COR-L47 (cell line): ENCODE data around the gene FAM174A.
"Not testable (repeated sequence)": the region's sequence is repeated elsewhere in the genome, so short reads cannot be mapped to it uniquely, and the experiment has no call there.

Source experiments
- DNase-seq: peaks from one replicate; lab custom pipeline; 2025; lab: John Stamatoyannopoulos, UW

The FAM174A gene

GRCh38 chr5:100576217-100576751 lies 41.1 kb downstream of the FAM174A start:
- no peak for DNase-seq

DNA sequence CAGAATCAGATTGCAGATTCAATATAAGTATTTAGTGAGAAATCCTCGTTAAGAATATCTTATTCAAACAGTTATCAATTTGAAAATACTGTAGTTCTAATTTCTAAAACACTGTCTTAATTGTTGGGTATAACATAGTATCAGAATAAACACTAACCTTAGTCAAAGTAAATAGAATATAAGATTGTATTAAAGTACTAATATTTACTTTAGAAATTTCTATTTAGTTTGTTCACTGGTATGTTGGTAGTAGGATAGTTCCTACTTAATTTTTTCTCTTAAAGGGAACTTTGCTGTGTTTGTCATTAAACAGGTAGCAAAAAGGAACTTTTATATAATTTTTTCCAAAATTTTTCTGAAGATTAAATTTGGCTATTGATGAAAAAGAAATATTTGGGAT lies 42.3 kb downstream of the FAM174A start:
- DNase-seq: no peak

GRCh38 chr5:100584069-100584468 lies 48.9 kb downstream of the FAM174A start:
- DNase-seq: no peak

DNA sequence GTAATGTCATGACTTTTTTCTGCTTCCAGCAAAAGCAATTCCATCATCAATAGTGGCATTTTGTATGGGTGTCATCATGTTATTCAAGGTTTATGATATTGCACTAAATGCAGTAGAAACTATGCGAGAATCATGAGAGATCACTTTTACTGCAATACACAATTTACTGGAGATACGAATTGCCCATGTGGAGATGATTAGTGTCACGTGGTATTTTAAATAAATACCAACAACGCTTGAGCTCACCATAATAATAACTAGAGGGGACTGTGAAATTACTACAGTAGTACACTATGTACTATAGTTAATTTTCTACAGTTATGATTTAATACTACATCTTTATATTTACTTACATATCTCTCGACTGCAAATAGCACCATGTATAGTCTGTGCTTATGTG lies 49.7 kb downstream of the FAM174A start:
- DNase-seq: no peak

DNA sequence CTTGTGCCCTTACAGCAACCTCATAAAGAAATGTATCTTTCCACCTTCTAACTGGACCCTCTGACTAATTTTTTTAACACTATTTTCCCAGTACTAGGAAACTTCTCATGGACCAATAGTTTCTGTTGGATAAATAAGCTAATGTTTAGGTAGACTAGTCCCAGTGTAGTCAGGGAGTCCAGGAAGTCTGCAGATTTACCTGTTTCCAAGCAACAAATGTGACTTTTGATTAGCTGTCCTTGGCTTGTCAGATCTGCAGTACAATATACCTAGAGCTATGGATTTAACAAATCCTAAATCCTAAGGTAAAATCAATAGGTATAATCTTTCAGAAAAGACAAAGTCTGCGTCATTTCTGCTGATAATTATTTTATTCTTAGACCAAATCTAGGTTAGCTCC lies 55.7 kb downstream of the FAM174A start:
- DNase-seq: no peak

DNA sequence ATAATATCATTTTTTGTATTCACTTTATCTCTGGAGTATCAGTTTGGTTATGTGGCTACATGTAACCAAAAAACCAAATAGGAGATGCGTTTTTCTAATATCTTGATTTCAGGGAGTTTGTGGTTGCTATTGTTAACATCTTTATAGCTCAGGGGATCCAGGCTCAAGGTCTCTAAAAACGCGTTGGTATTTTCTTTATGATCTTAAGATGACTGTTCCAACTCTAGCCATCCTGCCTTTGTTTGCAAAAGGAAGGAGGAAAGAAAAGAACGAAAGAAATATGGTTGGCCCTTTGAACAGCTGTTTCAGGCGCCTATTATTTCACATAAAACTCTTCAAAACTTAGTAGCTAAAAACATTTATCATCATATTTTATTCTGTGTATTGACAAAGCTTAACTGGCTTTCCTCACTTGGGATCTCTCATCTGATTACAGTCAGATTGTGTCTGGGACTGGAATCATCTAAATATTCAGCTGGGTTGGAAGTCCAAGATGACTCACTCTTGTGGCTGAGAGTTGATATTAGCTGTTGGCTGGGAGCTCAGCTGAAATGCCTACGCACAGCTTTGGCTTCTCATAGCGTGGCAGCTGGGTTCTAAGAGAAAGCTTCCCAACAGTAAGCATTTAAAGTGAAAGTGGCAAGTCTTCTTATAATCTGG lies 60.1 kb downstream of the FAM174A start:
- no peak for DNase-seq

- DNase-seq: no peak
Observed at GRCh38 chr5:100595812-100596173, 60.6 kb downstream of the FAM174A start.

GRCh38 chr5:100598446-100598845 lies 63.3 kb downstream of the FAM174A start:
- DNase-seq: no peak

DNA sequence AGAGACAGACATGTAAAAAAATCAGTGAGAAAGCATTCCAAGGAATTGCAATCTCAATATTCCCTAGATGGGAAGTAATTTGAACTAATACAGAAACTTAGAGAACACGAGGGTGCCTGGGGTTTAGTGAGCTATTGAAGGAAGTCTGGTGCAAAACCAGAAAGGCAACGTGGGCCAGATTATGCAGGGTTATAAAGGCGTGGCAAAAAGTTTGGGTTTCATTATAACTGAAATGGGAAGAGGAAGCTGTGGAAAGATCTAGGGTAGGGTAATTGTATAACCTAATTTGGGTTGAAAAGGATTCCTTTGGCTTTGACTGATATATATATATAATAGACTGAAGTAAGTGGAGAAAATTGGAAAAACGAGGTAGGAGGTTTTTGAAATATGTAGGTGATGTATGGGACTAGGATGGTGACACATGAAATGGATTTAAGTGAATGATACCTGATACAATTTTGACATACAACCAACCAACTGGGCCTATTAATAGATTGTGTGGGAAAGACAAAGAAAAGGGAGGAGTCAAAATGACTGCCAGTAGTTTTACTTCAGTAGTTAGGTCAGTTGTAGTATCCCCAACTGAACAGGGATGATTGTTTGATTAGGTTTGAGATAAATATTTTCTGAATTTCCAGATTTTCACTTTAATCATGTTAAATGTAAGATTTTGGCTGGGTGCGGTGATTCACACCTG lies 65.3 kb downstream of the FAM174A start:
- no peak for DNase-seq

DNA sequence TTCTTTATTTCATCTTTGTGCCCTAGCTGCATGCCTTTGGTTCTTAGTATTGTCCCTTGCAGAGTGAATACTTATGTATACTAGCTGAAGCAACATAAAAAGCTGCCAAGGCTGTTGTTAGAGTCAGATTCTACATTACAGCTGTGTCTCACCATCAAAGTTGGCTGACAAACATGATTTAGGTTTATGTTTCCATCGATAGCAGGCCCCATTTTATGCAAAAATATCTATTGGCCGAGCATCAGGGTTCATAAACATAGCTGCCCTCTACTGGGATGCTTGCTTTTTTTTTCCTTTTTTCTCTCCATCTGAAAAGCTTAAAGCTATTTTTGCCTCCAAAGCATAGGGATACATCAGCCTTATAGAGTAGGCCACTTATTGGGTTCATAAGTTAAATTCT lies 68.0 kb downstream of the FAM174A start:
- no peak for DNase-seq

GRCh38 chr5:100604021-100604420 lies 68.8 kb downstream of the FAM174A start:
- DNase-seq: not testable (repeated sequence)

DNA sequence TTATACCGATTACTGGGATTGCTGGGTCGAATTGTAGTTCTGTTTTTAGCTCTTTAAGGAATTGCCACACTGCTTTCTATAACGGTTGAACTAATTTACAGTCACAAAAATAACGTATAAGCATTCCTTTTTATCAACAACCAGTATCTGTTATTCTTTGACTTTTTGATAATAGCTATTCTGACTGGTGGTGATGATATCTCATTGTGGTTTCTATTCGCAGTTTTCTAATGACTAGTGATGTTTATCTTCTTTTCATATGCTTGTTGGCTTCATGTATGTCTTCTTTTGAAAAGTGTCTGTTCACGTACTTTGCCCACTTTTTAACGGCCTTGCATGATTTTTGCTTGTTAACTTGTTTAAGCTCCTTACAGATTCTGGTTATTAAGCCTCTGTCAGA lies 74.4 kb downstream of the FAM174A start:
- DNase-seq: no peak

DNA sequence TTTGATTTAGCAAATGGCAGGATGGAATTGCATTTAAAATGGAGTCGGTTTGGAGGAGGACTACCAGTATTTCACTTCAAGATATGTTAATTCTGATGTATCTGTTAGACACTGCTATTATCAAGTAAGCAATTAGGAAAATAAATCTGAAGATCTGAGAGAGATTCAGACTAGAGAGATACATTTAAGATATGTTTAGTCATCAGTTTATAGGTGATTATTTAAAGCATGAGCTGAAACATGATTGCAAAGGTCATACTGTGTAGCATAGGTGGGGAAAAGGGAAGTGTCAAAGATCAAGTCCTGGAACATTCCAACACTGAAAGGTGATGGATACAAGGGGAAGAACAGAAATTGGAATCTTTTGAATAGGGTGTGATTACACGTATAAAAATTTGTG lies 79.1 kb downstream of the FAM174A start:
- no peak for DNase-seq

- DNase-seq: no peak
Observed at GRCh38 chr5:100615362-100615761, 80.2 kb downstream of the FAM174A start.

- no peak for DNase-seq
Observed at GRCh38 chr5:100616291-100616690, 81.1 kb downstream of the FAM174A start.

DNA sequence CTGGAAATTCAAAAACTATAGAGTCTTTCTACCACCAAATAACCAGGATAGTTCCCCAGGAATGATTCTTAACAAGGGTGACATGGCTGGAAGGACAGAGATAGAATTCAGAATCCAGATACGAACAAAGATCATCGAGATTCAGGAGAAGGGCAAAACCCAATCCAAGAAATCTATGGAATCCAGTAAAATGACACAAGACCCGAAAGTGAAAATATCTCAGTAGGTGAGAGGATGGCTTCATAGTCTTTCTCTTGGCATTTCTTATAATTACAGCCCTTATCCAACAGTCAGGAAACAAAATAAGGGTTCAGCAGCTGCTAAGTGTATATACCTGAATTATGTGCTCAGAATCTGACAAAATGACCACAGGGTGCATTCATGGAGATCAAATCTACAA lies 81.8 kb downstream of the FAM174A start:
- DNase-seq: no peak

DNA sequence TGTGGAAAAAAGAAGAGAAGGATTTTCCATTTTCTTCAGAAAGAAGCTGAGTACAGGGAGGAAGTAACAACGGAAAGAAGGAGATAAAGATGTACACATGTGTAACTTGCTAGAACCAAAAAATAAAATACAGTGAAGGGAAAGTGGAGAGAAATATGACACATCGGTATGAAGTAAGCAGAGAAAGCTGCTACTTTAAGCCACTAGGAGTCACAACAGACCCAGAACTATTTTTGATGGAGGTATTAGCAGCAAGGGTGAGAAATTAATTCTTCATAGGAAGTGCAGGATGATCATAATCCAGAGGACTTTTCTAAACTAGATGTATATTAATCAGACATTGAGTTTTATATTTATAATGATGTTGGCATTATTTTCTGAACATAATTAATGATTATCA lies 88.5 kb downstream of the FAM174A start:
- peak; percentile 8 for DNase-seq

GRCh38 chr5:100634937-100635534 lies 99.9 kb downstream of the FAM174A start:
- no peak for DNase-seq
